ENCODE measurements around the gene EFR3B. TPM values are rescaled to one million over a fixed set of nuclear protein-coding genes. Genes with fewer than 3 reads are reported as not detected.

The EFR3B gene, protein sequence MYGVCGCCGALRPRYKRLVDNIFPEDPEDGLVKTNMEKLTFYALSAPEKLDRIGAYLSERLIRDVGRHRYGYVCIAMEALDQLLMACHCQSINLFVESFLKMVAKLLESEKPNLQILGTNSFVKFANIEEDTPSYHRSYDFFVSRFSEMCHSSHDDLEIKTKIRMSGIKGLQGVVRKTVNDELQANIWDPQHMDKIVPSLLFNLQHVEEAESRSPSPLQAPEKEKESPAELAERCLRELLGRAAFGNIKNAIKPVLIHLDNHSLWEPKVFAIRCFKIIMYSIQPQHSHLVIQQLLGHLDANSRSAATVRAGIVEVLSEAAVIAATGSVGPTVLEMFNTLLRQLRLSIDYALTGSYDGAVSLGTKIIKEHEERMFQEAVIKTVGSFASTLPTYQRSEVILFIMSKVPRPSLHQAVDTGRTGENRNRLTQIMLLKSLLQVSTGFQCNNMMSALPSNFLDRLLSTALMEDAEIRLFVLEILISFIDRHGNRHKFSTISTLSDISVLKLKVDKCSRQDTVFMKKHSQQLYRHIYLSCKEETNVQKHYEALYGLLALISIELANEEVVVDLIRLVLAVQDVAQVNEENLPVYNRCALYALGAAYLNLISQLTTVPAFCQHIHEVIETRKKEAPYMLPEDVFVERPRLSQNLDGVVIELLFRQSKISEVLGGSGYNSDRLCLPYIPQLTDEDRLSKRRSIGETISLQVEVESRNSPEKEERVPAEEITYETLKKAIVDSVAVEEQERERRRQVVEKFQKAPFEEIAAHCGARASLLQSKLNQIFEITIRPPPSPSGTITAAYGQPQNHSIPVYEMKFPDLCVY
- polyA plus RNA-seq (2011; rRNA removed) = 6.5 and 8.1 TPM in 2 replicates
- 6.0 and 7.6 TPM in 2 replicates for polyA plus RNA-seq (2012; cell fraction: cytosol; rRNA removed)
- polyA plus RNA-seq (2012; cell fraction: nucleus; rRNA removed) = 14.5 and 20.4 TPM in 2 replicates
- polyA plus RNA-seq (2017; fragmentation: RNase III; extraction: RNeasy Plus Mini Kit Qiagen cat#74134 plus additional on column Dnase treatment) = 10.4 to 13.1 TPM (median 12.5 TPM) in 3 replicates
- 23.8 and 25.5 TPM in 2 replicates for polyA minus RNA-seq (2011; rRNA and poly(A)+ RNA removed)

GRCh38 chr2:25041928-25042320 lies at the start of gene EFR3B:
TSS of gene EFR3B (plus strand) at chr2:25042076. CDS start at chr2:25042313, 237 bp downstream.
- CTCF ChIA-PET = interaction anchor here (0.6 to 3.7 kb wide), 18 partner anchors 12 to 592 kb away, joined by 3 to 52 read pairs (median 4); no protein-coding TSS in a partner anchor
- Histone ChIP-seq H3K4me2 (peak within 1 kb of the TSS; percentile 99), H3K9me3 (no peaks in the 10 kb centered on the region), H3K4me1 (peaks cover 28% of the 10 kb centered on the region), H3K4me3 (peak within 1 kb of the TSS; percentile 94), H3K27ac (peak within 1 kb of the TSS; percentile 90)
- no peak for TF ChIP-seq SREBF2 (IDR thresholded peaks at IDR 0.05)
- TF ChIP-seq EP300 (IDR thresholded peaks at IDR 0.05) = no peak
- TF ChIP-seq, protein P1, sequence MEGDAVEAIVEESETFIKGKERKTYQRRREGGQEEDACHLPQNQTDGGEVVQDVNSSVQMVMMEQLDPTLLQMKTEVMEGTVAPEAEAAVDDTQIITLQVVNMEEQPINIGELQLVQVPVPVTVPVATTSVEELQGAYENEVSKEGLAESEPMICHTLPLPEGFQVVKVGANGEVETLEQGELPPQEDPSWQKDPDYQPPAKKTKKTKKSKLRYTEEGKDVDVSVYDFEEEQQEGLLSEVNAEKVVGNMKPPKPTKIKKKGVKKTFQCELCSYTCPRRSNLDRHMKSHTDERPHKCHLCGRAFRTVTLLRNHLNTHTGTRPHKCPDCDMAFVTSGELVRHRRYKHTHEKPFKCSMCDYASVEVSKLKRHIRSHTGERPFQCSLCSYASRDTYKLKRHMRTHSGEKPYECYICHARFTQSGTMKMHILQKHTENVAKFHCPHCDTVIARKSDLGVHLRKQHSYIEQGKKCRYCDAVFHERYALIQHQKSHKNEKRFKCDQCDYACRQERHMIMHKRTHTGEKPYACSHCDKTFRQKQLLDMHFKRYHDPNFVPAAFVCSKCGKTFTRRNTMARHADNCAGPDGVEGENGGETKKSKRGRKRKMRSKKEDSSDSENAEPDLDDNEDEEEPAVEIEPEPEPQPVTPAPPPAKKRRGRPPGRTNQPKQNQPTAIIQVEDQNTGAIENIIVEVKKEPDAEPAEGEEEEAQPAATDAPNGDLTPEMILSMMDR (IDR thresholded peaks at IDR 0.05) = 0 out of 3 replicates have a peak, but pooled peaks have one; percentile 2
- TF ChIP-seq HDAC2 (IDR thresholded peaks at IDR 0.05) = no peak
- no peak for TF ChIP-seq FOSB (CRISPR knock-in tag; IDR thresholded peaks at IDR 0.05)
- no peak for TF ChIP-seq CHD2 (IDR thresholded peaks at IDR 0.05; ENCODE audit: low read length, partially characterized antibody)
- TF ChIP-seq RARB (CRISPR knock-in tag; IDR thresholded peaks at IDR 0.05) = no peak
- TF ChIP-seq, protein P2, sequence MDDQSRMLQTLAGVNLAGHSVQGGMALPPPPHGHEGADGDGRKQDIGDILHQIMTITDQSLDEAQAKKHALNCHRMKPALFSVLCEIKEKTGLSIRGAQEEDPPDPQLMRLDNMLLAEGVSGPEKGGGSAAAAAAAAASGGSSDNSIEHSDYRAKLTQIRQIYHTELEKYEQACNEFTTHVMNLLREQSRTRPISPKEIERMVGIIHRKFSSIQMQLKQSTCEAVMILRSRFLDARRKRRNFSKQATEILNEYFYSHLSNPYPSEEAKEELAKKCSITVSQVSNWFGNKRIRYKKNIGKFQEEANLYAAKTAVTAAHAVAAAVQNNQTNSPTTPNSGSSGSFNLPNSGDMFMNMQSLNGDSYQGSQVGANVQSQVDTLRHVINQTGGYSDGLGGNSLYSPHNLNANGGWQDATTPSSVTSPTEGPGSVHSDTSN (IDR thresholded peaks at IDR 0.05) = no peak
- peak; percentile 43; the same call in 1 of the 3 replicates for TF ChIP-seq BCL3 (IDR thresholded peaks at IDR 0.05)
- no peak for TF ChIP-seq EHMT2 (IDR thresholded peaks at IDR 0.05; ENCODE audit: low read depth)
- peak; percentile 38 to 42; a peak in 2 of 5 replicates for TF ChIP-seq JUN (IDR thresholded peaks at IDR 0.05)
- TF ChIP-seq MAX (IDR thresholded peaks at IDR 0.05) = peak; percentile 1; the same call in 1 of the 2 replicates
- peak; percentile 57 for TF ChIP-seq POLR2A (IDR thresholded peaks at IDR 0.05; ENCODE audit: low read length)
- TF ChIP-seq RFX5 (IDR thresholded peaks at IDR 0.05) = no peak
- no peak for TF ChIP-seq MAZ (IDR thresholded peaks at IDR 0.05; ENCODE audit: borderline replicate concordance, low read depth, low read length)
- TF ChIP-seq NR3C1 (IDR thresholded peaks at IDR 0.05) = no peak
- POLR2A ChIA-PET = interaction anchor here (0.5 to 1.4 kb wide), 17 partner anchors 9 to 617 kb away, joined by 3 to 15 read pairs (median 5); no protein-coding TSS in a partner anchor
- peak; percentile 91 to 94 for DNase-seq (ENCODE audit: low read depth in 1 of 2, low spot score in 1 of 2)
- peak; percentile 88 to 95 for ATAC-seq
- FAIRE-seq = no peak
- WGBS (ENCODE audit: missing lambda C conversion rate) = 1% methylated on average over 26 of the region's 54 CpGs

DNA sequence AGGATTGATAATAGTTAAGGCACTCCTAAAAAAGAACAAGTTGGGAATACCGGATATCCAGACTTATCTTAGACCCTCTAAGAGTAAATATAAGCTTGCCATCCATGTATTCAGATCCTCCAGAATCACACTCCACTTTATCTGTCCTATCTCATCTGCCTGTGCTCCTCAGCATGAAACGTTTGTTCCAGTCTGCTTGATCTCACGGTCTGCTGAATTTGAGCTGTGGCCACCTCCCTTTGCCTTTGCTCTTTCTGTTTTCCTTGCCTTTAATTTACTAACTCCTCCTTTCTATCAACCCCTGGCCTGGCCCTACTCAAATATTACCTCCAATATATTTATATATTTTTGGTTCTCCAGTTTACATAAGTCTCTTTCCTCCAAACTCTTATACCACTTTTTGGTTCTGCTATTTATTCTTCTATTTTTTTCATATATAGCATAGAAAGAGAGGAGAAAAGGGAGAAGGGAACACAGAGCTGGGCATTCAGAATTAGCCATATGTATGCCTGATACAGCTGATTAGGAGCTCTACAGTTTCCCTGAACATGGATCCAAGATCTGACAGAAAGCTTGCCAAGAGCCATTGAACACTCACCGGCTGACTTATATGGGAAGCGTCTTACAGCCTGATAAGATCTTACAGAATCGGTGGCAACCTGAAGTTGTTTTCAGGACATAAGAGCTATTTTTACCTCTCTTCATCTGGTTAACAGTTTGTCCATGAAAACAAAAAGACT lies 48.3 kb upstream of the EFR3B start:
- H3K27ac ChIP-seq = no peak overlapping the region
- H3K4me1 ChIP-seq = peaks cover 22% of the 10 kb centered on the region
- no peak for ATAC-seq
- ChIA-PET CTCF (interaction anchor here (0.6 to 3.8 kb wide), 6 partner anchors 18 to 418 kb away, joined by 3 to 37 read pairs (median 5); partner anchors contain the start of gene EFR3B), POLR2A (interaction anchor here (0.6 to 1.1 kb wide), 2 partner anchors 46 to 48 kb away, joined by 3 to 5 read pairs; partner anchors contain the start of gene EFR3B)
- FAIRE-seq = no peak
- no peak overlapping the region for H3K4me2 ChIP-seq
- WGBS (ENCODE audit: missing lambda C conversion rate) = 73% methylated on average over 6 of the region's 6 CpGs
- no peaks in the 10 kb centered on the region for H3K9me3 ChIP-seq
- H3K4me3 ChIP-seq = no peak overlapping the region
- DNase-seq (ENCODE audit: low read depth in 1 of 2, low spot score in 1 of 2) = no peak
- no peak for TF ChIP-seq MAZ (IDR thresholded peaks at IDR 0.05; ENCODE audit: borderline replicate concordance, low read depth, low read length)
- TF ChIP-seq CHD4 (IDR thresholded peaks at IDR 0.05; ENCODE audit: borderline replicate concordance) = no peak
- TF ChIP-seq EHMT2 (IDR thresholded peaks at IDR 0.05; ENCODE audit: low read depth) = no peak
